Fibroblast of peridontal ligament (primary cell): ENCODE data around the gene GSG1L.
A peak's percentile ranks its signal among the peaks of the same experiment; 100 is the strongest.

Source experiments
- DNase-seq: peaks from one replicate; pipeline ENCODE4 v3.0.0-alpha.2; 2010; ENCODE audit errors: extremely low read depth

The GSG1L gene

GRCh38 chr16:28019218-28019617 is 44.3 kb downstream of the GSG1L start:
- DNase-seq = no peak

GRCh38 chr16:28014851-28015250 is 48.7 kb downstream of the GSG1L start:
- DNase-seq = no peak

GRCh38 chr16:28013878-28014277 is 49.6 kb downstream of the GSG1L start:
- no peak for DNase-seq

- DNase-seq = no peak
Observed at GRCh38 chr16:28013392-28013791, 50.1 kb downstream of the GSG1L start.

- peak; percentile 8 for DNase-seq
Observed at GRCh38 chr16:28011971-28012445, 51.5 kb downstream of the GSG1L start.

GRCh38 chr16:28011223-28011622 is 52.3 kb downstream of the GSG1L start:
- DNase-seq = no peak

GRCh38 chr16:28010671-28011070 is 52.8 kb downstream of the GSG1L start:
- peak; percentile 14 for DNase-seq

GRCh38 chr16:28009586-28010373 is 53.7 kb downstream of the GSG1L start:
- DNase-seq = no peak

- no peak for DNase-seq
Observed at GRCh38 chr16:28003923-28004322, 59.6 kb downstream of the GSG1L start.

- no peak for DNase-seq
Observed at GRCh38 chr16:28003021-28003865, 60.3 kb downstream of the GSG1L start.

GRCh38 chr16:28001642-28002041 is 61.9 kb downstream of the GSG1L start:
- no peak for DNase-seq

GRCh38 chr16:28001184-28001583 is 62.3 kb downstream of the GSG1L start:
- no peak for DNase-seq

GRCh38 chr16:28000314-28001169 is 63.0 kb downstream of the GSG1L start:
- DNase-seq = no peak

- no peak for DNase-seq
Observed at GRCh38 chr16:27999687-28000086, 63.8 kb downstream of the GSG1L start.

GRCh38 chr16:27995378-27995777 is 68.1 kb downstream of the GSG1L start:
- no peak for DNase-seq

GRCh38 chr16:27994686-27995085 is 68.8 kb downstream of the GSG1L start:
- DNase-seq = no peak

- DNase-seq = no peak
Observed at GRCh38 chr16:27993587-27993986, 69.9 kb downstream of the GSG1L start.

GRCh38 chr16:27991876-27992275 is 71.6 kb downstream of the GSG1L start:
- DNase-seq = no peak

GRCh38 chr16:27985981-27986380 is 77.5 kb downstream of the GSG1L start:
- DNase-seq = no peak

GRCh38 chr16:27984121-27984520 is 79.4 kb downstream of the GSG1L start:
- no peak for DNase-seq

- DNase-seq = no peak
Observed at GRCh38 chr16:27983244-27983643, 80.3 kb downstream of the GSG1L start.

GRCh38 chr16:27982184-27982583 is 81.3 kb downstream of the GSG1L start:
- DNase-seq = no peak
